Ammon's horn (tissue), 1 donor: ENCODE measurements around the gene PRKRA.
A peak's percentile ranks its signal among the peaks of the same experiment; 100 is the strongest.
"Not testable (repeated sequence)": the region's sequence is repeated elsewhere in the genome, so short reads cannot be mapped to it uniquely, and the experiment has no call there.

Experiments
- DNase-seq: peaks from one replicate; pipeline ENCODE4 v3.0.0-alpha.2; 2016; ENCODE audit warnings: low spot score

Gene PRKRA

DNA sequence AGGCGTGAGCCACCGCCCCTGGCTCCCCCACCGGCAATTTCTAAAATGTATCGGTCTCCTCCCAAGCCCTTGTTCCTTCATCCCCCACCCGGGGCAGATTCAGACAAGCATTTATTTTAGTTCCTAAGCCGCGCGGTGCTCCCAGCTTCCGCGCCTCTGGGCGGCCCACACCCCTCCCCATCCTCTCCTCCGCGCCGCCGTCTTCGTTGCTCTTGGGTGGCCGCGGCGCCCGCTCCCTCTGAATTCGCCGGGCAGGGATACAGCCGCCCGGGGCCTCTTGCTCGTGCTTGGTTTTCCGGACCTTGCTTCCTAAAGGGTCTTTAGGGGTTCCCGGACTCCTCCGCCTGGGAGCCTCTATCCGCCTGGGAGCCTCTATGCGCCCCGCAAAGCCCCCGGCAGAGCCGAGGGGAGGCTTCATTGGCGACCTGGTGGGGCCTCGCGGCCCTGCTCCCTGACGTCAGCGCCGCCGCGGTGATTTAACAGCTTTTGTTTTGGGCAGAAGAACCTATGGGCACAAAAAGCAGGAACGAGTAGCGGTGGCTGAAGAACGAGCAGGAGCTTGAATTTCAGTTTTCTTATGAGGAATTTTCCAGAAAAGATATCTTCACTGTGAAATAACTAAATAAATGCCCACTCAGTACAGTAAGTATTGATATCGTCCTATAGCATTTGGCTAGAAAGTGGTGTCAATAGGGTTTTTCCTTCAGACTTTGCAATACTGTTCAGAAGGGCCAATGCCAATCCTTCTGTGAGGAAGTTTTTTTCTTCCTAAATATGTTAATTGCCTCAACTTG is 37.3 kb downstream of the PRKRA start:
- DNase-seq: peak; percentile 72

DNA sequence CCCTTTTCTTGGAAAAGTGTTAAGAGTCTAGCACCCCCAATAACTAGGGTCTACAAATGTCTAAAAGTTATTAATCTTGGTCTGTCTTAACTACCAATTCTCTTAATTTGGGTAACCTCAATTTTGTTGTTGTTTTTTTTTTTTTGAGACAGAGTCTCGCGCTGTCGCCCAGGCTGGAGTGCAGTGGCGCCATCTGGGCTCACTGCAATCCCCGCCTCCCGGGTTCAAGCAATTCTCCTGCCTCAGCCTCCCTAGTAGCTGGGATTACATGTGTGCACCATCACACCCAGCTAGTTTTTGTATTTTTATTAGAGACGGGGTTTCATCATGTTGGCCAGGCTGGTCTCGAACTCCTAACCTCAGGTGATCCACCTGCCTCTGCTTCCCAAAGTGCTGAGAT is 38.5 kb downstream of the PRKRA start:
- DNase-seq: not testable (repeated sequence)

DNA sequence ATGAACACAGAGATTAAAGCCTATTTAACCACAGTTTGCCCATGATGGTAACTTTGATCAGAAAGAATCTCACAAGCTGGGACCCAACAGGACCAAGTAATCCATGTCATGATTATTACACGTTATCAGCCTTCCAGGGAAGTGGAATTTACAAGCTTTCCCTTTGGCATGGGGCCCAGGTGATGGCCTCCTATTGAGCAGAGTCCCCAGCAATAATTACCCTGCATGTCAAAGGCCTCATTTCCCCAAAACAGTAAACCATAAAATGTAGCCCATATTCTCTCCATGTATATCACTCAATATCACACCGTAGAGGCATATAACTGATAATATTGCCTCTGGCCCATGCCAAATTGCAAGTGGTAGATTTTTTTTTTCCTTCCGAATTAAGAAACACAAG is 38.9 kb downstream of the PRKRA start:
- DNase-seq: no peak

GRCh38 chr2:178409261-178409660 is 41.7 kb downstream of the PRKRA start:
- no peak for DNase-seq

GRCh38 chr2:178404368-178404767 is 46.6 kb downstream of the PRKRA start:
- DNase-seq: no peak

- DNase-seq: no peak
Observed at GRCh38 chr2:178403671-178404306, 47.2 kb downstream of the PRKRA start.

- DNase-seq: no peak
Observed at GRCh38 chr2:178401994-178402437, 49.0 kb downstream of the PRKRA start.

GRCh38 chr2:178397002-178397605 is 53.9 kb downstream of the PRKRA start:
- peak; percentile 56 for DNase-seq

DNA sequence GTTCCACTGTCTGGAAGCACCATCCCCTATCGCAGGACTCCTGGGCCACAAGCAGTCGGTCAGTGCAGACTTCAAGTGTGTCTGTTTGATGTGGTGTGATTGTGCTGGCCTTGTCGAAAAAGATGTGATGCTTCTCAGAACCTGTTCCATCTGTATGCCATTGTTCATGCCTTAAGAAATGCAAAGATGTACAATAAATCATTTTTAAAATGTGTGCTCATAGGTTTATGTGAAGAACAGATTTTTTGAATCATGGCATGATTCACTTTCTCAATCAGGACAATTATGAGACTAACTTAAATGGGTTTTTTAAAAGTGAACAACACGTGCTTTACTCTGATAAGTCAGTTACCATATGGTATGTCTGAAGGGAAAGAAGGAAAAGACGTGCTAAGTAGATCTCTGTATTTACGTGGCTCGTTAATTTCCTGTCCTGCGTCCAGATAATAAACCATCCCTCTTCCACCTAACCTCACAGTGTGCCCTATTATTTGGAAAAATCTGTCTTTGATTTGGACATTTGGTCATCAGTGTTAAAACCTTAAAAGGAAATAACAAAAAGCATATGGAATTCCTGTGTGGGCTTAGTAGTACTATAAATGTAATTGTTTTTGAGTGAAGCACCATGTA is 54.9 kb downstream of the PRKRA start:
- DNase-seq: no peak

DNA sequence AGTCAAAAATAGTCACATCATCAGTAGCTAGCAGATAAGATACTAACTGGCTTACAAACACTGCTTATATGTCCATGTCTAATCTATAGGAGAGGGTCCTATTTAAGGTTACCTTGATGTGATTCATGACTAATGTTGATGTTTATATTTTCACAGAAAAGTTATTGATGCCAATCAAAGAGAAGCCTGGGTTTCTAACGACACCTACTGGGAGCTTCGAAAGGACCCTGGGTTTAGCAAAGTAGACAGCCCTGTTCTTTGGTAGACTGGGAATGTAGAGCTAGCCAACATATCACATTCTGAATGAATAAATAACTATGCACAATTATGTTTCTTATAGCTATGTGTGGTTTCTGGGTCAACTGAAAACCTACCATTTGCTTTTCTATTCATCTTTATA is 55.7 kb downstream of the PRKRA start:
- DNase-seq: no peak

- DNase-seq: no peak
Observed at GRCh38 chr2:178394859-178395258, 56.1 kb downstream of the PRKRA start.

- DNase-seq: no peak
Observed at GRCh38 chr2:178392215-178392614, 58.8 kb downstream of the PRKRA start.

DNA sequence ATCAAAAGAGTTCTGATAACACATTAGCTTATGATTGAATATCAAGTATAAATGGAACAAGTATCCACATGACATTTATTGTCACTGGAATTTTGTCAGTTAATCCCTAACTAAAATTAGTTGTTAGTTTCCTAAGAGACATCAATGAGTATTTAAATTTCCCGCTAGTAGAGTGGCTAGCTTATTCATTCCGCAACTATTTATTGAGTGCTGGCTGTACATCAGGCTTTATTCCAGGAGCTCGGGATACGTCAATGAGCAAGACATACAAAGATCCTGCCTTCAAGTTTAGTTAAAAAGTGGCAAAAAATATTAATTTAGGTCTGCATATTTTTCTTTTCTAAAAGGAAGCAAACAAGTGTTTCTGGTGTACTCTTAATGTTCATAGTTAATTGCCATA is 59.3 kb downstream of the PRKRA start:
- no peak for DNase-seq

- DNase-seq: no peak
Observed at GRCh38 chr2:178388287-178388686, 62.7 kb downstream of the PRKRA start.

DNA sequence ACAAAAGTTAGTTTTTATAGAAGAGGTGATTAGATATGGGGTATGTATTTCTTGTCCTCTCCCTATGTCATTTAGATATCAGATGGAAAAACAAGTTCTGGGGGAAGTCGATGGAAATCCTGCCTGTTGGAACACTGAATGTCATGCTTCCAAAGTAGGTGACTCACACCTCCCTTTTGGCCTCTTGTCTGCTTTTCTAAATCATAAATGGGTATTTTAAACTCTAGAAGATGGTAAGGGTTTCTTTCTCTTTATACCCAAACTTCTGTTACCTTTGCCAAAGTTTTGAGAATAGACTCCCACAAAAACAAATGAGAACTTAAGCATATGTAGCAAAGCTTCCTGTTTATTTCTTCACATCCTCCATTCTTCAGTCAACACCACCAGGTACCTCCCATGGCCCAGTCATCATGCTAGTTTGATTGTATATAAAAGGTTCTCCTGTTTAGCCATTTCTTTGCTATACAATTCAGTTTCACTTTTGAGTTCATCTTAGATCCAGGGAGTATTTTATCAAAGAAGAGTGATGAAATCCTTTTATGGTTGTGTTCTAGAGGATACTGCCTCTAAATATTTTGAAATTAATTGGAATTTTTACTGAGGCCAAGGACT is 63.9 kb downstream of the PRKRA start:
- DNase-seq: no peak

GRCh38 chr2:178385595-178386148 is 65.3 kb downstream of the PRKRA start:
- no peak for DNase-seq

- no peak for DNase-seq
Observed at GRCh38 chr2:178383718-178384117, 67.3 kb downstream of the PRKRA start.
